GM12878 (cell line): ENCODE measurements around the gene SLC22A23.

Experiments
- CHD1 ChIP-seq: IDR thresholded peaks from 2 replicates; pipeline ENCODE4 v1.6.1; 2012; ENCODE audit warnings: low read depth, low read length, improper control_type of control experiment
- EP300 ChIP-seq, 2 experiments: fragments of 150-350 bp in 1 of 2; IDR thresholded peaks; 2 replicates each; pipeline ENCODE4 v1.6.1; 2011 to 2012; ENCODE audit warnings: low read depth in 2 of 2, low read length in 2 of 2, borderline replicate concordance in 1 of 2, improper control_type of control experiment in 1 of 2, inconsistent platforms in 1 of 2; ENCODE audit not compliant: control insufficient read depth in 1 of 2
- EZH2 ChIP-seq: IDR thresholded peaks from 2 replicates; pipeline ENCODE4 v1.6.1; 2012; ENCODE audit warnings: low read depth, mild to moderate bottlenecking, control low read depth, inconsistent platforms, low read length, borderline replicate concordance; ENCODE audit not compliant: control insufficient read depth
- JUND ChIP-seq: IDR thresholded peaks from 2 replicates; pipeline ENCODE4 v1.6.1; 2012; ENCODE audit warnings: low read depth, mild to moderate bottlenecking, low read length, improper control_type of control experiment, moderate library complexity
- MYC ChIP-seq: IDR thresholded peaks from 2 replicates; pipeline ENCODE4 v1.6.1; 2011; ENCODE audit warnings: mild to moderate bottlenecking, low read length, moderate library complexity, inconsistent platforms; ENCODE audit not compliant: insufficient read depth, insufficient replicate concordance, insufficient read length, severe bottlenecking
- POLR2A ChIP-seq: IDR thresholded peaks from 2 replicates; pipeline ENCODE4 v1.6.1; 2011; ENCODE audit warnings: low read depth, mild to moderate bottlenecking, low read length
- TF ChIP-seq, protein P1 (sequence below), 3 experiments: IDR thresholded peaks in 2 of 3; conservative IDR thresholded peaks in 1 of 3; 2 replicates each; pipeline ENCODE4 v1.5.1; 2011; ENCODE audit warnings: low read depth in 3 of 3, low read length in 3 of 3, mild to moderate bottlenecking in 3 of 3, control low read depth in 2 of 3, moderate library complexity in 2 of 3, inconsistent platforms in 1 of 3, mixed read lengths in 1 of 3; ENCODE audit not compliant: control insufficient read depth in 2 of 3, insufficient read depth in 1 of 3; ENCODE audit errors: extremely low read depth in 1 of 3

GRCh38 chr6:3370361-3371221 lies 86.3 kb downstream of the SLC22A23 start:
- TF ChIP-seq EP300 (IDR thresholded peaks at IDR 0.05; ENCODE audit: borderline replicate concordance in 1 of 2, control insufficient read depth in 1 of 2, low read depth in 2 of 2, low read length in 2 of 2) (no peak), MYC (no peak), CHD1 (no peak), EZH2 (no peak), POLR2A (no peak), JUND (no peak)
- TF ChIP-seq, protein P1, sequence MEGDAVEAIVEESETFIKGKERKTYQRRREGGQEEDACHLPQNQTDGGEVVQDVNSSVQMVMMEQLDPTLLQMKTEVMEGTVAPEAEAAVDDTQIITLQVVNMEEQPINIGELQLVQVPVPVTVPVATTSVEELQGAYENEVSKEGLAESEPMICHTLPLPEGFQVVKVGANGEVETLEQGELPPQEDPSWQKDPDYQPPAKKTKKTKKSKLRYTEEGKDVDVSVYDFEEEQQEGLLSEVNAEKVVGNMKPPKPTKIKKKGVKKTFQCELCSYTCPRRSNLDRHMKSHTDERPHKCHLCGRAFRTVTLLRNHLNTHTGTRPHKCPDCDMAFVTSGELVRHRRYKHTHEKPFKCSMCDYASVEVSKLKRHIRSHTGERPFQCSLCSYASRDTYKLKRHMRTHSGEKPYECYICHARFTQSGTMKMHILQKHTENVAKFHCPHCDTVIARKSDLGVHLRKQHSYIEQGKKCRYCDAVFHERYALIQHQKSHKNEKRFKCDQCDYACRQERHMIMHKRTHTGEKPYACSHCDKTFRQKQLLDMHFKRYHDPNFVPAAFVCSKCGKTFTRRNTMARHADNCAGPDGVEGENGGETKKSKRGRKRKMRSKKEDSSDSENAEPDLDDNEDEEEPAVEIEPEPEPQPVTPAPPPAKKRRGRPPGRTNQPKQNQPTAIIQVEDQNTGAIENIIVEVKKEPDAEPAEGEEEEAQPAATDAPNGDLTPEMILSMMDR (IDR thresholded peaks at IDR 0.05 in 2 of 3, conservative IDR thresholded peaks at IDR 0.05 in 1 of 3; ENCODE audit: control insufficient read depth in 2 of 3, extremely low read depth in 1 of 3, insufficient read depth in 1 of 3, low read depth in 3 of 3, low read length in 3 of 3), result no peak
